Brain microvascular endothelial cell (primary cell): ENCODE measurements around the gene ALDH1L2.

Experiments used
- DNase-seq: peaks from one replicate; pipeline ENCODE4 v3.0.0-alpha.2; 2020
- H3K27ac ChIP-seq: fragments of 250-450 bp; sonication (Bioruptor Pico); 2 replicates; pipeline ENCODE4 v1.5.1; 2020; ENCODE audit warnings: mild to moderate bottlenecking, moderate library complexity
- H3K27me3 ChIP-seq: fragments of 250-450 bp; sonication (Bioruptor Pico); replicated peaks from 2 replicates; pipeline ENCODE4 v1.5.1; 2020; ENCODE audit warnings: mild to moderate bottlenecking
- H3K36me3 ChIP-seq: fragments of 250-450 bp; sonication (Bioruptor Pico); replicated peaks from 2 replicates; pipeline ENCODE4 v1.5.1; 2020; ENCODE audit warnings: mild to moderate bottlenecking
- H3K4me3 ChIP-seq: 2 replicates; pipeline ENCODE4 v1.5.1; 2011; ENCODE audit warnings: low read depth, mild to moderate bottlenecking, control low read depth, low read length, moderate library complexity
- CTCF ChIP-seq: IDR thresholded peaks from 2 replicates; pipeline ENCODE4 v1.5.1; 2011; ENCODE audit warnings: low read depth, mild to moderate bottlenecking, moderate library complexity, low read length, control low read depth, inconsistent platforms; ENCODE audit errors: missing control alignments
- in situ Hi-C: cut with HindIII; loops from 2 replicates; pipeline ENCODE4 v1.10.0; 2017; ENCODE audit warnings: low sequenced_read_pairs, low pct_ligation_motif_present

The ALDH1L2 gene

DNA sequence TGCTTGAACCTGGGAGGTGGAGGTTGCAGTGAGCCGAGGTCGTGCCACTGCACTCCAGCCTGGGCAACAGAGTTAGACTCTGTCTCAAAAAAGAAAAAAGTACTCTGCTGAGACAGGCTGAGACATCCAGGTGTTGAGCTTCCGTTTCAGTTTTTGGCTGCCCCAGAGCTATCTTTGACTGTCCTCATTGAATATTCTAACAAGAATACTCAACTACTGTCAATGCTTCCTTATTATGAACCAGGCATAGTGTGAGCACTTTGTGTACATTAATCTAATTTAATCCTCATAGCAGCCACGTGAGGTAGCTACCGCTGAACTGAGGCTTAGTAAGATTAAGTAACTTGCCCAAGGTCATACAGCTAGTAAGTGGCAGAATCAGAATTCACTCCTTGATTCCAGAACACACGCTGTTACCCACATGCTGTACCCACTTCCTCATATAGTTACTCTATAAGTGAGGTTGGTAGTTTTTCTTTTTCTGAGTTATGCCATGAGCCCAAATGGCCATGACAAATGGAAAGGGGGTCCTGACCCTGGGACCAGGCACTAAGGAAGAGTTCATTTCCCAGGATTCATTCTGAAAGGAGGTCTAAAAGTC lies 11.3 kb downstream of the ALDH1L2 start:
- H3K36me3 ChIP-seq = peaks cover 27% of the 10 kb centered on the region
- in situ Hi-C loops = no loop called here
- H3K27me3 ChIP-seq = no peaks in the 10 kb centered on the region
- DNase-seq = no peak
- H3K27ac ChIP-seq = no peak overlapping the region
- no peak overlapping the region for H3K4me3 ChIP-seq
- no peak for TF ChIP-seq CTCF

DNA sequence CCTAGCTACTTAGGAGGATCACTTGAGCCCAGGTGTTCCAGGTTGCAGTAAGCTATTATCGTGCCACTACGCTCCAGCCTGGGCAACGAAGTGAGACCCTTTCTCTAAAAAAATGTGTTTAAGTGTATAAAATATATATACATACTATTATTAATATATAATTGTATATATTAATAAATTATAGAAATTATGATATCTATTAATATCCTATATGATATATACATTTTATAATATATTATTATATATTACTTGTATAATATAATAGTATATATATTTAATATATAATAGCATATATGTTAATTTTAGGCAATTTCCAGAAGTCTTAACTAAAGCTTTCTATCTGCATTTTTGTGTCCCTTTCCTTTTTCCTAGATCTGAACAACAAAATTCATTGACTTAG lies 12.3 kb downstream of the ALDH1L2 start:
- in situ Hi-C loops = no loop called here

GRCh38 chr12:105069936-105070702 lies 14.1 kb downstream of the ALDH1L2 start:
- no peak for DNase-seq
- Histone ChIP-seq H3K27me3 (no peaks in the 10 kb centered on the region), H3K27ac (no peak overlapping the region), H3K36me3 (peaks cover 51% of the 10 kb centered on the region), H3K4me3 (no peak overlapping the region)
- in situ Hi-C loops = no loop called here
- no peak for TF ChIP-seq CTCF

More for the DNA sequence above, 12.3 kb downstream of the ALDH1L2 start:
- no peak for DNase-seq
- no peak overlapping the region for H3K27ac ChIP-seq
- no peak for TF ChIP-seq CTCF
- H3K36me3 ChIP-seq = peaks cover 34% of the 10 kb centered on the region
- no peaks in the 10 kb centered on the region for H3K27me3 ChIP-seq
- no peak overlapping the region for H3K4me3 ChIP-seq

DNA sequence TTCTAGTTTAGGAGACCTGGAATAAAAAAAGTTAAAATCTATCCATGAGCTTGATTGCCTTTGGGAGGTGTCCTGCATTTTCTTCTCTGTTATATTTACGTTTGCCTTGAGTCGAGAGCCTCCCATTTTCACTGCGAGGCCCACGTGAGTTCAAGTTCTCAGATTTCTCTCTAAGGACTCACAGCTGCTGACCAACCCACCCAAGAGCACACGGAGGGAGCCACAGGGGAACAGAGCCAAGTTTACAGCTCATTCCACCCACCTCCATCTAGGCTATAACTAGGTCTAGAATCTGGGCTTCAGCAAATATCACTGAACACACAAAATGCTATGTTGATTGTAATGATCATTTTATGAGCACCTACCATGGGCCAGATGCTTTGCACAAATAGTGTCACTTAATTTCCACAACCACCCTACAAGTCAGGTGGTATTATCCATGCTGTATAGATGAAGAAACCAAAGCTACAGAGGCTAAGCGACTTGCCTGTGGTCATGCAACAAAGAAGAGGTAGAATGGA lies 16.7 kb downstream of the ALDH1L2 start:
- in situ Hi-C loops = no loop called here

DNA sequence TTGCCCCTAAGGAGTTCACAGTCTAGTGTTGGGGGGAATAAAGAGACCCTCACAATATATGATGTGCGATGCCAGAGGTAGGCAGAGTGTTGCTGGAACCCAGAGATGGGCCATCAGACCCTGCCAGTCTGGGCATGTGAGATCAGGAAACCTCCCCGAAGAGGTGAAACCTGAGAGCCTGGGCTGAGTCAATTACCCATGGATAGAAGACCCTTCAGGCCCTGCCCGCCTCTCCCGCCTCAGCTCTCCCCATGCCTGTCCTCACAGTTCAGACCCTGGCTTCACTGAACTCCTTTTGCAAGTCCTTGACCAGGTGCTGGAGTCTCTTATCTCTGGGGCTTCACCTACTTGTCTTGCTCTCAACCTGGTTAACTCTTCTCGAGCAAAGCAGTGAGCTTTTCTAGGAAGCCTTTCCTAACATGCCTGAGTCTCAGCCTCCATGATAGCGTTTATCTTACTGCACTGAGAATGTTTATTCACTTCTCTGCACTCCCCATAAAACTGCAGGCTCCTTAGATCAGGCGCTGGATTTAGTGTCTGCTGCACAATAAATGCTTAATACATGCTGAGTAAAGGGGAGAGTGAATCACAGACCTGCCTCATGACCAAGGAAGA lies 19.6 kb downstream of the ALDH1L2 start:
- no peak for DNase-seq
- H3K4me3 ChIP-seq = no peak overlapping the region
- in situ Hi-C loops = no loop called here
- H3K36me3 ChIP-seq = peaks cover 68% of the 10 kb centered on the region
- TF ChIP-seq CTCF = no peak
- no peak overlapping the region for H3K27ac ChIP-seq
- no peaks in the 10 kb centered on the region for H3K27me3 ChIP-seq

More for the DNA sequence above, 16.7 kb downstream of the ALDH1L2 start:
- H3K4me3 ChIP-seq = no peak overlapping the region
- H3K27ac ChIP-seq = no peak overlapping the region
- peak; percentile 14 for DNase-seq
- H3K27me3 ChIP-seq = no peaks in the 10 kb centered on the region
- H3K36me3 ChIP-seq = peaks cover 56% of the 10 kb centered on the region
- TF ChIP-seq CTCF = no peak
